KG1 (cell line): Measurements from ENCODE around the gene DLGAP1.

ENCODE experiments used
- DNase-seq: peaks from one replicate; lab custom pipeline; 2025; lab: John Stamatoyannopoulos, UW

The DLGAP1 gene

DNA sequence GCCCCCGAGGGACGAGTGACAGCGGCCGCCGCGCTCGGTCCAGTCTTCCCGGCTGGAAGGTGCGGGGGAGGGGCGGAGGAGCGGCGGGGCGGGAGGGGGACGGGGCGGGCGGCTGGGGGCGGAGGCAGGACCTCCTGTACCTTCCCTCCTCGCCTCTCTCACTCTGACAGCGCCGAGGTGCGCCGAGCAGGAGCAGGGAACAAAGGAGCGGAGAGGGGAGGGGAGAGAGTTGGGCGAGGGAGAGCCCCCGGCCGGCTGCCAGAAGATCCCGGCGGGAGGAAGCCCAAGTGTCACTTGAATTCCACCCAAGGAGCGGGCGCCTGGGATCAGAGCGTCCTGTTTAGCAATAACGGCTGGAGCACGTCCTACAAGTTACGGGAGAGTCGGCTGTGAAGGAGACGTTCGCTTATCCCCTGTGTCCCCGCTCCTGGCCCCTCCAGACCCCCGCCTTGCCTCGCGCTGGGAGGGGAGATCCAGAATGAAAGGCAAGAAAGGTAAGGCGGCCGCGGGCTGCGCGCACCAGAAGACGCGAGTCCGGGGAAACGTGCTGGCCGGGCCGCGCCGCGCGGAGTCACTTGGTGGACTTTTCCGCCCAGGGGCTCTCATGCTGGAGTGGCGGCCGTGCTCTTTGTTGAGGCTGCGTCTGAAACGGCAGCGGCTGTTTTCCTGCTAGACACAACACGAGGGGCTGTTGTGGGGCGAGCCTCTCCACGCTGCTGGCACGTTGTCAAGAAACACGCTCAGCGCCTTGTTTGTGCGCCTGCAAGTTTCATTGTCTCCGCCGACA lies 1004.9 kb downstream of the DLGAP1 start, which contains the start of gene TGIF1:
TSS of gene TGIF1 (plus strand) at position 161 of the 787 bp plus-strand sequence. CDS start at position 479, 318 bp downstream.
- DNase-seq, result no peak

GRCh38 chr18:3449512-3450011 lies 1005.5 kb downstream of the DLGAP1 start:
- DNase-seq, result no peak

GRCh38 chr18:3448838-3449511 lies 1006.1 kb downstream of the DLGAP1 start:
- DNase-seq, result peak; percentile 75

- DNase-seq, result peak; percentile 95
These were observed 1006.9 kb downstream of the DLGAP1 start for GRCh38 chr18:3447895-3448837.

DNA sequence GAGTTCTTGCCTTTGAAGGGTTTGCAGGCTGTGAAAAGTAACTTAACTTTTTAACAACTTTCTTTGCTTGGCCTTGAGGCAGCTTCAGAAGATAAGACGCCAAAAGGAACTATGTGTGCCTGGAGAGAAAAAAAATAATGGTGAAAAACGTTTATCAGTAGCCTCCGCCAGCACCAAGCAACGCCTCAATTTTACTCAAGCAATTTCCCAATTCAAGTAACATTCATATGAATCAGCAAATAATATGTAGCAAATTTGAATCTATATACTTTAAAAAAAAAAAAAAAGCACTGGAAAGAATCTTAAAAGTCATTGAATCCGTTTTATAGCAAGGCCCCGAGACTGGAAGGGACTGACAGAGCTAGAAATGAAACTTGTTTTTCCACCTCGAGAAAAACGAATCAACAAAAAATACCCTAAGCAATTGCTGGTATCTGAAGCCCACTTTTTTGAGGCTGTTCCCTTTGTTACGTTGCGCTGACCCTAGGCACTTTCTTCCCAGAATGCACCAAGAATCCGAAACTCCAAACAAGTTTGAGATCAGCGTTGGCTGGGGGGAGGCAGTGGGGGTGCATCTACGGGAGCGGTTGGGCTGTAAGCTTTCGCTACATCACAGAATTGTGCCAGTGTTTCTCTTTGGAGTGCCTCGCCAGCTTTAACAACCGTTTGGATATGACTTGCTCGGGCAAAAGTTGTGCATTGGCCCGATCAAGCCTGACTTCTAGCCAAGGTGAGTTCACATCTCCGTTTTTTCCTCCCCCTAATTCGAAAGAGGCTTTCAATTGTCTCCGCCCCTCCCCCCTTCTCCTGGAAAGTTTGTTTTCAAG lies 1007.8 kb downstream of the DLGAP1 start:
- no peak for DNase-seq
